ENCODE results near the gene RFX2.
"Not testable (repeated sequence)": the region's sequence is repeated elsewhere in the genome, so short reads cannot be mapped to it uniquely, and the experiment has no call there.

Gene RFX2

DNA sequence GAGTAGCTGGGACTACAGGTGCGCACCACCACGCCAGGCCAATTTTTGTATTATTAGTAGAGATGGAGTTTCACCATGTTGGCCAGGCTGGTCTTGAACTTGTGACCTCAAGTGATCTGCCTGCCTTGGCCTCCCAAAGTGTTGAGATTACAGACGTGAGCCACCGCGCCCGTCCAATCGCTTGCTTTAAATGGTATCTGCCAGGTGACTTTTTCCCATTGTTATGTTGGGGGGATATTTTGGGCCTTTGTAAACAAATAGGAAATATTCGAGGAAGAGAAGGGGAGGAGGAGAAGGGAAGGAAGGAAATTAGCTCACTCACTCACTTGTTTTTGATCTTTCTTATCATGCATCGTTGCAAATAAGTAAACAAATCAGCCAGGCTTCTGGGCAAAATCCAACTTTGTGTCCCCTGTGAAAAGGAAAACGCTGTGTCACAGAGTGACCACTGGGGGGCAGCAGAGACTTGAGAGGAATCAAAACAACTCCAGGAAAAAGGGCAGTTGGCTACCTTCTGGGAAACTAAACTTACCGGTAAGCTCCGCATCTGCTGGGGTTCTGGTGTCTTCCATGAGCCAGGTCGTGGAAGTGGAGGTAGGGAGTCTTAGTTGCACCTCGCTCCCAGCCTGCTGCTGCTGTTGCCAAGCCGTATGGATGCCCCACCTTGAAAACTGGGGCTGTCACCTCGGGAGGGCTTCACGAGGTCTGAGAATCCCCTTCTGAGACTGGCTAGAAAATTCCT, 123.1 kb downstream of the RFX2 start:
- DNase-seq = peak; percentile 82

- DNase-seq = not testable (repeated sequence)
These were observed 124.5 kb downstream of the RFX2 start for GRCh38 chr19:5985837-5986236.

GRCh38 chr19:5985098-5985783, 125.1 kb downstream of the RFX2 start:
- DNase-seq = no peak

GRCh38 chr19:5984600-5984999, 125.7 kb downstream of the RFX2 start:
- no peak for DNase-seq

- no peak for DNase-seq
These were observed 126.8 kb downstream of the RFX2 start for GRCh38 chr19:5983367-5983955.

GRCh38 chr19:5978606-5979552, 131.4 kb downstream of the RFX2 start:
- DNase-seq = no peak

GRCh38 chr19:5977785-5978605, 132.3 kb downstream of the RFX2 start, which contains the start of gene RANBP3:
Gene RANBP3 (minus strand): TSS chr19:5978140. CDS start chr19:5978082, 58 bp downstream.
- peak; percentile 96 for DNase-seq

DNA sequence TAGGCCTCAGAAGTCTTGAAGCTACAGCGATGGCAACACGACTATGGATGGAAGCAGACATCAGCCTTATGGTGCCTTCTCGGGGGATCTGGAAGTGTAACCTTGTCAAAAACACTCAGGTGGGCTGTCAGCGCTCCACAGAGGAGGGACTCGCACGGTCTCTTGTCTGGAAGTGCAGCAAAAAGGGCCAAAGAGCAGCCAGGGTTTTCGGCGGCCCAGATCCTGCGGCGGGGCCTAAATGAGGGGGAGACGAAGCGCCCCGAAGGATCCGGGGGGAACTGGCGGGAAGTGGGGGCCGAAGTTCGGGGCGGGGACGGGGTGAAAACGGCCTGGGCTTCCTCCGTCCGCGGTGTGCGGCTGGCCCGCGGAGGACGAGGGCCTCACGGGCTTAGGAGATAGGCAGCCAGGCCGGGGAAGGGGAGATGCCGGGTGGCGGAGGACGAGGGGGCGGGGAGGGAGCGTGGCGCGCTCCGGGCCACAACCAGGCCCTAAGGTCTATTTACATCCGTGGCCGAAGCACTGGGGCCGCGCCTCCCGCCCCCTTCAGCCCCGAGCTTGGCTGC, 133.0 kb downstream of the RFX2 start:
- no peak for DNase-seq

DNA sequence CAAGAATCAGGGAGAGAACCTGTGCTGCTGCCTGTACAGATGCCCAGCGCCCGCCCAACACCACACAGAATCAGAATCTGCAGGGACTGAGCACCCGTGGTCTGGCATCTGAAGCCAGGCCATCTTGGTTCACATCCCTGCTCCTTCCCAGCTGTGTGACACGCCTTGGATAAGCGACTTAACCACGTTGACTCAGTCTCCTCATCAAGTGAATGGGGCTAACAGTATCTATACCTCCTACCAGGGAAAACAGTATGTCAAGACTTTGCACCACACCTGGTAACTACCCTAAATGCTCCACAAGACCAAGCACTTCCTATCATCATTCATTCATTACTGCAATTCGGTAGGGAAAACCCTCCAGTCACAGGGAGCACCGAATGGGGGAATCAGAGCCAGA, 133.5 kb downstream of the RFX2 start:
- DNase-seq = no peak

- no peak for DNase-seq
These were observed 134.9 kb downstream of the RFX2 start for GRCh38 chr19:5975388-5975728.

DNA sequence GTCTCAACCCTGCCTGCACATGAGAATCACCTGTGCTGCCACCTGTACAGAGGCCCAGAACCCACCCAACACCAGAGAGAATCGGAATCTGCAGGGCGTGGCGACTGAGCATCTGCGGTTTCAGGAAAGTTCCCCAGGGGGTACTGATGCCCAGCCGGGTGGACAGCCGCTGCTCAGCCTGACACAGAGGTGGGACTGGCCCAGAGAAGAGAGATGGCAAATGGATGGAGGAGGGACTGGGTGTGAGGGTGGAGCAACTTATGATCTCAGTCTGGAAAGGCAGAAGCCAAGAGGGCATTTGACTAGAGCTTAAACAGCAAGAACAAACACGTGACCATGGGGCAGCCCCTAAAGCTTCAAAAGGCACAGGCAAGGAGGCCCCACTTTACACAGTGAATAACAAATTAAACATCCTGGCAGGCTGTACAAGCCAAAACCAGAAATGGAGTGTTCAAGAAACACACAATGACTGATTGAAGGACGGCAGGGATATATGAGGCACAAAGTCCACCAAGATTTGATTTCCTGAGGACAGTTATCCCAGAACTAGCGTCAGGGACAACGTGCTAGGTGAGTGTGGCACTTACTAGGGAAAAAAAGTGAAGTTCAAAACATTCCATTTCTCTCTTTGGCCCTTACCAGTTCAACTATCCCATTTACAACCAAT, 135.4 kb downstream of the RFX2 start:
- no peak for DNase-seq

DNA sequence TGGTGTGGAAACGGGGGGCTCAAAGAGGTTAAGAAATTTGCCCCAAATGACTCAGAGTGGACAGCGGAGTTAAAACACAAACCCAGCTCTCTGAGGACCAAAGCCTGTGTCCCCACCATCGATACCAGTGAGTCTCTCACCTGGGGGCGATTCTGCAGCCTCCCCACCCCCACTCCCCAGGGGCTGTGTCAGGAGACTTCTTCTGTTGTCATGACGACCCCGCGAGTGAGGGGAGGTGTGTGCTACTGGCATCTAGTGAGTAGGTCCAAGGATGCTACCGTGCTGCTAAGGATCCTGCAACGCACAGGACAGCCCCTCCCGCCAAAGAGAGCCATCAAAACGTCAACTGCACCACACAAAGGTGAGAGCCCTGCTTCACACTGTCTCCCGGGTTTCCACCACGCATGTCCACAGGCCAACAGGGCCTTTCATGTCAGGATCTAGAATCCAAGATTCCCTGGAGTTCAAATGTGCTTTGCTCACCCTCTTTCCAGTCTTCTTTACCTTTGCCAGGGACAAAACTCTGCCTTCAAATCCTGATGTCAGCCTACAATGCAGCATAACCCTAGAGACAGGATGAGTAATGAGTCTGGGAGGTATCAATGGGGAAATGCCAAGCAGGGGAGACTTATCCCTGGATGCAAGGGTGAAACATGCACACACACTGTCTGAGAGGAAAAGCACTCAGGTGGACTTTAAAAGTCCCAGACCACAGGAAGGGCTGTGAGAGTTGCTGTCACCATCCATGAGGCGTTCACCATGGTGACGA, 136.2 kb downstream of the RFX2 start:
- DNase-seq = no peak

DNA sequence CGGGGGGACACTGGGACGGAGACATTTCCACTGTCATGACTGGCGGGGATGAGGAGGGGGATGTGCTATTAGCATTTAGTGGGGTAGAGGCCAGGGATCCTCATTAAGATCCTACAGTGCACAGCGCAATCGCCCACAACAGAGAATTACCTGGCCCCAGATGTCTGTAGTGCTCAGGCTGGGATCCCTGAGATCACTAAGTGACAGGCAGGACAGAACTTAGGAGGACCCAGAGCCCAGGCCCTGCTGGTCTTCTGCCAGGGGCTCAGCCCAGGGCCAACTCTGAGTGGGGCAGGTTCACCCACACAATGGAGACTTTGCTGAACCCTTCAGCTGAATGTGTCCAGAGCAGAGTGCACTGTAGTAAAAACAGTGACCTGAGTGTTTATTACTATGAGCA, 136.9 kb downstream of the RFX2 start:
- no peak for DNase-seq

GRCh38 chr19:5972355-5972731, 138.0 kb downstream of the RFX2 start:
- no peak for DNase-seq

- no peak for DNase-seq
These were observed 138.5 kb downstream of the RFX2 start for GRCh38 chr19:5971714-5972354.

DNA sequence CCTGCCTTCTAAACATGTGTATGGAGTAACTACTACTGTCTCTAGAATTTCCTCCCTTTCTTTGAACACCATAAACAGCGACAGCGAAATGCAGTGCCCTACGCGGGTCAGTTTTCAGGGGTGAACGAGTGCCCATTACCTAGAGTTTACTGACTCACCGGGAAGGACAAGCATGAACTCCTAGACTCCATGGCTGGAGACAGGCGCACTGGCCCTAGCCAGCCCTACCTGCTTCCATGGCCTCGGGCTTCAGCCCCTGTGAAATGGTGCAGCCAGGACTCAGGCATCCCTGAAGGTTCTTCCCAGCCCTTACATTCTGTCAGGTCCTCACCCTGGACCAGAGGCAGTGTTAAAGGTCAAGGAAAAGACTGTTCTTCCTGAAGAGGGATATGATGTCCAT, 140.8 kb downstream of the RFX2 start:
- no peak for DNase-seq

DNA sequence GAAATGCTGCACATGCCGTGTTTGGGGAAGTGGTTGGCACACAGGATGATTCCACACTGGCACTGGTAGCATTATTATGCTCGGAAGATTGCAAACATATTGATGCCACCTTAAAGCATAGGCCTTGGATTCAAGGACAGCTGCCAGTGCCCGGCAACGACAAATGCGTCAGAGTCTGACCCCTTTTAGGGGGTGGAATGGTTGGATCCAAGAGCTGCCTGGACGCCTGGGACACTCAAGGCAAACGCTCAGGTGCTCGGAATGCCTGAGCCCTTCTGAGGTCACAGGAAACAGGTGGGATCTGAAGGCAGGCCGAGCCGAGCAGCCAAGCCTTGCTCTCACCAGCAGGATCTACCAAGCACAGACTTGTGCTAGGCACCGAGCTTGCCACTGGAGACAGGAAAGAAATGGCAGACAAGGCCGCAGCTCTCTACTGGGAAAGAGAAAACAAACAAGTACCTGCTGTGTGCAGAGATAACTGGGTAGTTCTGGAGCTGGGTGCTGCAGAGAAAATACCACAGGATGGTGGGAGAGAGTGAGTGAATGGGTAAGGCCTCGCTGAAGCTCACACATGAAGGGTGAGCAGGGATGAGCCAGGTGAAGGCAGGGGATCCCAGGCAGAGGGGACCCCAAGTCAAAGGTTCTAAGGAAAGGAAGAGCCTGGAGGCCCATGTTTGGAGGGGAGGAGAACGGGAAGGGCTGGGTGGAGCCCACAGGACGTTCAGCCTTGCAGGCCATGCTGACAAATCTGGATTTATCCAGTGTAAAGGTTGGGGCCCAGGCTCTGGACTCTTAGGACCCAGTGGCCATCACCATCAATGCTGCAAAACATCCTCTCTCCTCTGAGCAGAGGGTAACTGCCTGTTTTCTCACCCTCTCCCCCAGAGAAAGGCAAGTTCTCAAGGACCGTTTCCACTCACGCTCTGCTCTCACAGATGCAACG, 141.6 kb downstream of the RFX2 start:
- DNase-seq = peak; percentile 77

- peak; percentile 88 for DNase-seq
These were observed 142.3 kb downstream of the RFX2 start for GRCh38 chr19:5967994-5968430.

- no peak for DNase-seq
These were observed 142.7 kb downstream of the RFX2 start for GRCh38 chr19:5967571-5967970.

All from DMS79 (cell line).